K562 (cell line): ENCODE results near the gene NET1. TPM values are rescaled to one million over a fixed set of nuclear protein-coding genes. Genes with fewer than 3 reads are reported as not detected.

ENCODE experiments used
- CBFB ChIP-seq: sonication (generic); formaldehyde crosslinking; IDR thresholded peaks from 2 replicates; pipeline ENCODE4 v1.4.0; 2020; ENCODE audit warnings: mild to moderate bottlenecking, missing genetic modification reagents
- CBX3 ChIP-seq, 2 experiments: IDR thresholded peaks; 1 replicate in 1 of 2; 2 replicates in 1 of 2; pipeline ENCODE4 v1.6.1; 2012; ENCODE audit warnings: inconsistent platforms in 2 of 2, low read length in 2 of 2, borderline replicate concordance in 1 of 2, control low read depth in 1 of 2
- EGR1 ChIP-seq: fragments of 450-650 bp; conservative IDR thresholded peaks from 2 replicates; pipeline ENCODE4 v1.6.1; 2017; ENCODE audit warnings: mild to moderate bottlenecking
- ERF ChIP-seq: fragments of 450-650 bp; formaldehyde crosslinking; IDR thresholded peaks from 2 replicates; pipeline ENCODE4 v1.4.0; 2020; ENCODE audit warnings: mild to moderate bottlenecking, mixed read lengths
- GABPB1 ChIP-seq: sonication (generic); formaldehyde crosslinking; IDR thresholded peaks from 2 replicates; pipeline ENCODE4 v1.8.0; 2022; ENCODE audit warnings: mild to moderate bottlenecking, missing genetic modification reagents
- GMEB1 ChIP-seq: fragments of 250-450 bp; sonication (Bioruptor Pico); IDR thresholded peaks from 2 replicates; pipeline ENCODE4 v1.4.0; 2020; ENCODE audit warnings: mild to moderate bottlenecking
- MITF ChIP-seq: IDR thresholded peaks from 2 replicates; pipeline ENCODE4 v1.6.1; 2014; ENCODE audit warnings: antibody characterized with exemption
- MTA3 ChIP-seq: fragments of 450-650 bp; formaldehyde crosslinking; IDR thresholded peaks from 2 replicates; pipeline ENCODE4 v1.6.1; 2017; ENCODE audit warnings: mild to moderate bottlenecking, borderline replicate concordance
- OTX1 ChIP-seq: fragments of 450-650 bp; formaldehyde crosslinking; IDR thresholded peaks from 2 replicates; pipeline ENCODE4 v1.4.0; 2022; ENCODE audit warnings: mild to moderate bottlenecking
- SP2 ChIP-seq: IDR thresholded peaks from 2 replicates; pipeline ENCODE4 v1.6.1; 2011; ENCODE audit warnings: mild to moderate bottlenecking, low read depth, low read length, moderate library complexity; ENCODE audit not compliant: poor library complexity, severe bottlenecking; ENCODE audit errors: extremely low read depth
- SPI1 ChIP-seq: IDR thresholded peaks from 2 replicates; pipeline ENCODE4 v1.6.1; 2011; ENCODE audit warnings: low read depth, low read length, control low read depth, borderline replicate concordance
- SREBF1 ChIP-seq: fragments of 150-350 bp; IDR thresholded peaks from 2 replicates; pipeline ENCODE4 v1.6.1; 2014; ENCODE audit warnings: antibody characterized with exemption, low read depth, low read length, borderline replicate concordance
- TCF3 ChIP-seq: sonication (generic); formaldehyde crosslinking; IDR thresholded peaks from 2 replicates; pipeline ENCODE4 v1.4.0; 2020; ENCODE audit warnings: mild to moderate bottlenecking, missing genetic modification reagents
- THRAP3 ChIP-seq: fragments of 450-650 bp; IDR thresholded peaks from 2 replicates; pipeline ENCODE4 v1.6.1; 2016; ENCODE audit warnings: mild to moderate bottlenecking, inconsistent platforms, borderline replicate concordance
- THRB ChIP-seq: fragments of 450-650 bp; formaldehyde crosslinking; conservative IDR thresholded peaks from 2 replicates; pipeline ENCODE4 v1.4.0; 2022; ENCODE audit warnings: mild to moderate bottlenecking, missing genetic modification characterization
- WHSC1 ChIP-seq: IDR thresholded peaks from one replicate; pipeline ENCODE4 v1.6.1; 2012; ENCODE audit warnings: low read length, control low read depth, inconsistent platforms
- ZBTB43 ChIP-seq: sonication (generic); formaldehyde crosslinking; IDR thresholded peaks from 2 replicates; pipeline ENCODE4 v1.8.0; 2023; ENCODE audit warnings: mild to moderate bottlenecking, missing genetic modification reagents
- ZFP30 ChIP-seq: fragments of 250-450 bp; sonication (Bioruptor Pico); IDR thresholded peaks from 2 replicates; pipeline ENCODE4 v1.8.0; 2022; ENCODE audit warnings: moderate library complexity, mild to moderate bottlenecking, inconsistent platforms, borderline replicate concordance
- ZKSCAN1 ChIP-seq: fragments of 150-350 bp; IDR thresholded peaks from 2 replicates; pipeline ENCODE4 v1.6.1; 2016; ENCODE audit warnings: low read depth, low read length
- ZNF232 ChIP-seq: sonication (generic); formaldehyde crosslinking; IDR thresholded peaks from 2 replicates; pipeline ENCODE4 v1.8.0; 2022; ENCODE audit warnings: mild to moderate bottlenecking, missing genetic modification reagents
- ZNF253 ChIP-seq: fragments of 250-450 bp; sonication (Bioruptor Pico); conservative IDR thresholded peaks from 2 replicates; pipeline ENCODE4 v1.6.1; 2021; ENCODE audit warnings: mild to moderate bottlenecking
- ZNF436 ChIP-seq: fragments of 250-450, 450-650 bp; sonication (Bioruptor Pico); formaldehyde crosslinking; IDR thresholded peaks from 2 replicates; pipeline ENCODE4 v1.7.0; 2020; ENCODE audit warnings: mild to moderate bottlenecking
- ZNF699 ChIP-seq: fragments of 250-450 bp; sonication (Bioruptor Pico); IDR thresholded peaks from 2 replicates; pipeline ENCODE4 v1.8.0; 2021; ENCODE audit warnings: mild to moderate bottlenecking, moderate library complexity; ENCODE audit not compliant: insufficient replicate concordance
- polyA plus RNA-seq, 8 experiments: library from polyadenylated mRNA; depleted of rRNA in 4 of 8; stranded (reverse) in 5 of 8; unstranded in 3 of 8; fragments of >200 nt; fragmentation: Nextera tagmentation in 2 of 8; fragmentation: Illumina TruSeq in 1 of 8; extraction: Ambion mirVana in 2 of 8; extraction: Trizol in 1 of 8; gene quantifications; 2 replicates each; pipeline versions ENCODE4 v1.2.1 to v1.2.3, GENCODE V29; 2011 to 2014; ENCODE audit warnings: inconsistent platforms in 1 of 8, missing spikeins in 1 of 8
- total RNA-seq, 7 experiments: library from RNA; depleted of rRNA in 6 of 7; stranded (reverse); fragments of >200 nt in 6 of 7; fragmentation: Illumina TruSeq in 2 of 7; extraction: Trizol in 2 of 7; gene quantifications; 2 replicates each; pipeline versions ENCODE4 v1.2.1 to v1.2.3, GENCODE V29; 2011 to 2021; ENCODE audit warnings: low replicate concordance in 1 of 7

NET1 gene
- total and polyA plus RNA-seq, 9 of the 15 experiments (the other 6 are each of a cell fraction or from before 2014, with no cell fraction given), result 47.4 to 258 (median 106) TPM

GRCh38 chr10:5476918-5477525 lies 64.7 kb downstream of the NET1 start (continued):
- TF ChIP-seq OTX1, result no peak
- no peak for TF ChIP-seq SPI1
- TF ChIP-seq ZBTB43 (CRISPR knock-in tag), result no peak
- no peak for TF ChIP-seq WHSC1
- no peak for TF ChIP-seq ZKSCAN1
- no peak for TF ChIP-seq ZNF699 (CRISPR knock-in tag)
- no peak for TF ChIP-seq GABPB1 (CRISPR knock-in tag)
- TF ChIP-seq GMEB1 (CRISPR knock-in tag), result no peak
- TF ChIP-seq EGR1, result 0 out of 2 replicates have a peak, but pooled peaks have one; percentile 26
- no peak for TF ChIP-seq THRB (CRISPR knock-in tag)
- TF ChIP-seq THRAP3, result no peak
- no peak for TF ChIP-seq ZNF232 (CRISPR knock-in tag)
- TF ChIP-seq CBX3 (IDR thresholded peaks at IDR 0.05; ENCODE audit: borderline replicate concordance in 1 of 2, low read length in 2 of 2), result no peak
- TF ChIP-seq TCF3 (CRISPR knock-in tag), result peak; percentile 6; the same call in 1 of the 2 replicates
- TF ChIP-seq CBFB (CRISPR knock-in tag), result no peak
- TF ChIP-seq MITF, result no peak
- TF ChIP-seq SP2, result no peak
- no peak for TF ChIP-seq ERF (CRISPR knock-in tag)
- no peak for TF ChIP-seq SREBF1
- TF ChIP-seq ZFP30 (CRISPR knock-in tag), result no peak
- TF ChIP-seq MTA3, result no peak
- no peak for TF ChIP-seq ZNF436
- TF ChIP-seq ZNF253, result no peak
